Measurements from ENCODE around the gene MYO6. TPM values are rescaled to one million over a fixed set of nuclear protein-coding genes. Genes with fewer than 3 reads are reported as not detected.

Gene MYO6
- total RNA-seq, 8 experiments from 2014 or later, result 14.8 to 30.3 (median 23.0) TPM

- Histone ChIP-seq H3K4me3 (no peak overlapping the region), H3K4me1 (replicated peaks in 1 of 2) (peaks cover 0 to 3% of the 10 kb centered on the region in 2 donors), H3K27ac (no peak overlapping the region)
- ATAC-seq (replicated peaks in 6 of 8), result no peak
- WGBS, 10 experiments, result 54 to 100% (median 85%) methylated on average over 2 to 5 of the region's 5 CpGs; no CpG with 5 or more reads in 2 of the 10 experiments
- in situ Hi-C loops (cut with MboI; ENCODE audit: low pct_unique_long_range_greater_than_20kb in 2 of 9, low sequenced_read_pairs in 9 of 9, unreplicated experiment in 9 of 9), result loop anchor here in 4 of 9 experiments (25.0 kb wide), 1 partner anchor 1514 kb away; the partner anchor contains the start of gene HTR1B (in 4 of the 4)
These were observed 198.9 kb downstream of the MYO6 start for GRCh38 chr6:75947935-75948334.

- 0 to 93% (median 83%) methylated on average over 2 to 3 of the region's 3 CpGs for WGBS, 10 experiments
- Histone ChIP-seq H3K27ac (no peak overlapping the region), H3K4me1 (replicated peaks in 1 of 2) (no peaks in the 10 kb centered on the region), H3K4me3 (no peak overlapping the region)
- in situ Hi-C loops (cut with MboI; ENCODE audit: low pct_unique_long_range_greater_than_20kb in 2 of 9, low sequenced_read_pairs in 9 of 9, unreplicated experiment in 9 of 9), result loop anchor here in 1 of 9 experiments (25.0 kb wide), 1 partner anchor 1510 kb away; the partner anchor contains the start of gene HTR1B
- ATAC-seq (replicated peaks in 6 of 8), result peak in 2 of 8 experiments; percentile 57
These were observed 203.1 kb downstream of the MYO6 start for GRCh38 chr6:75952128-75952527.

- no peak for ATAC-seq (replicated peaks in 6 of 8)
- Histone ChIP-seq H3K4me1 (replicated peaks in 1 of 2) (no peaks in the 10 kb centered on the region), H3K27ac (no peak overlapping the region), H3K4me3 (no peak overlapping the region)
- in situ Hi-C loops (cut with MboI; ENCODE audit: low pct_unique_long_range_greater_than_20kb in 2 of 9, low sequenced_read_pairs in 9 of 9, unreplicated experiment in 9 of 9), result loop anchor here in 1 of 9 experiments (25.0 kb wide), 1 partner anchor 1499 kb away; the partner anchor contains the start of gene HTR1B
- whole genome bisulfite sequencing, 10 experiments, result 0 to 100% (median 86%) methylated on average over 1 of the region's 1 CpG
These were observed 214.5 kb downstream of the MYO6 start for GRCh38 chr6:75963569-75963968.

GRCh38 chr6:75968143-75968542 lies 219.1 kb downstream of the MYO6 start:
- ATAC-seq (replicated peaks in 6 of 8), result no peak
- Histone ChIP-seq H3K27ac (no peak overlapping the region), H3K4me3 (no peak overlapping the region), H3K4me1 (replicated peaks in 1 of 2) (no peaks in the 10 kb centered on the region)
- in situ Hi-C loops (cut with MboI; ENCODE audit: low pct_unique_long_range_greater_than_20kb in 2 of 9, low sequenced_read_pairs in 9 of 9, unreplicated experiment in 9 of 9), result loop anchor here in 1 of 9 experiments (25.0 kb wide), 1 partner anchor 1494 kb away; the partner anchor contains the start of gene HTR1B

Other genes with a start within 250 kb of the MYO6 start
- gene SENP6, start 147.4 kb upstream of the MYO6 start, total RNA-seq, result 100 to 1,000 TPM in 4 of 8 experiments, 10 to 100 TPM in 4; 56.6 to 136 (median 105) TPM